Duodenal mucosa (tissue), 2 donors: ENCODE measurements around the gene VPS37C.

Experiments
- H3K27ac ChIP-seq: one replicate; pipeline ENCODE4 v1.7.0; 2013; ENCODE audit warnings: low read depth, low read length
- H3K27me3 ChIP-seq, 2 donors: one replicate each; pipeline ENCODE4 v1.7.0; 2013; ENCODE audit warnings: low read length in 2 of 2, control low read depth in 1 of 2; ENCODE audit not compliant: insufficient read depth in 2 of 2, control insufficient read depth in 1 of 2
- H3K36me3 ChIP-seq, 2 donors: one replicate each; pipeline ENCODE4 v1.7.0; 2013; ENCODE audit warnings: low read length in 2 of 2, control low read depth in 1 of 2; ENCODE audit not compliant: insufficient read depth in 2 of 2, control insufficient read depth in 1 of 2
- H3K4me1 ChIP-seq, 2 donors: one replicate each; pipeline ENCODE4 v1.7.0; 2013; ENCODE audit warnings: low read length in 2 of 2, control low read depth in 1 of 2; ENCODE audit not compliant: insufficient read depth in 2 of 2, control insufficient read depth in 1 of 2
- H3K4me3 ChIP-seq, 2 donors: one replicate each; pipeline ENCODE4 v1.7.0; 2013; ENCODE audit warnings: low read length in 2 of 2, low read depth in 1 of 2
- H3K9ac ChIP-seq, 2 donors: one replicate each; pipeline ENCODE4 v1.7.0; 2013; ENCODE audit warnings: low read length in 2 of 2, low read depth in 1 of 2
- H3K9me3 ChIP-seq, 2 donors: one replicate each; pipeline ENCODE4 v1.7.0; 2013; ENCODE audit warnings: low read length in 2 of 2, control low read depth in 1 of 2; ENCODE audit not compliant: control insufficient read depth in 1 of 2

The VPS37C gene

GRCh38 chr11:61113201-61113600 is 48.0 kb downstream of the VPS37C start:
- no peak overlapping the region for H3K27ac ChIP-seq

GRCh38 chr11:61112575-61112974 is 48.7 kb downstream of the VPS37C start:
- Histone ChIP-seq H3K27me3 (no peaks in the 10 kb centered on the region), H3K4me1 (peaks cover 0 to 6% of the 10 kb centered on the region in 2 donors), H3K4me3 (no peak overlapping the region), H3K9me3 (no peaks in the 10 kb centered on the region), H3K36me3 (no peaks in the 10 kb centered on the region), H3K27ac (no peak overlapping the region), H3K9ac (no peak overlapping the region)

More at GRCh38 chr11:61113201-61113600, 48.0 kb downstream of the VPS37C start:
- Histone ChIP-seq H3K4me3 (no peak overlapping the region), H3K9ac (no peak overlapping the region), H3K9me3 (no peaks in the 10 kb centered on the region), H3K27me3 (no peaks in the 10 kb centered on the region), H3K36me3 (no peaks in the 10 kb centered on the region), H3K4me1 (peaks cover 0 to 6% of the 10 kb centered on the region in 2 donors)

DNA sequence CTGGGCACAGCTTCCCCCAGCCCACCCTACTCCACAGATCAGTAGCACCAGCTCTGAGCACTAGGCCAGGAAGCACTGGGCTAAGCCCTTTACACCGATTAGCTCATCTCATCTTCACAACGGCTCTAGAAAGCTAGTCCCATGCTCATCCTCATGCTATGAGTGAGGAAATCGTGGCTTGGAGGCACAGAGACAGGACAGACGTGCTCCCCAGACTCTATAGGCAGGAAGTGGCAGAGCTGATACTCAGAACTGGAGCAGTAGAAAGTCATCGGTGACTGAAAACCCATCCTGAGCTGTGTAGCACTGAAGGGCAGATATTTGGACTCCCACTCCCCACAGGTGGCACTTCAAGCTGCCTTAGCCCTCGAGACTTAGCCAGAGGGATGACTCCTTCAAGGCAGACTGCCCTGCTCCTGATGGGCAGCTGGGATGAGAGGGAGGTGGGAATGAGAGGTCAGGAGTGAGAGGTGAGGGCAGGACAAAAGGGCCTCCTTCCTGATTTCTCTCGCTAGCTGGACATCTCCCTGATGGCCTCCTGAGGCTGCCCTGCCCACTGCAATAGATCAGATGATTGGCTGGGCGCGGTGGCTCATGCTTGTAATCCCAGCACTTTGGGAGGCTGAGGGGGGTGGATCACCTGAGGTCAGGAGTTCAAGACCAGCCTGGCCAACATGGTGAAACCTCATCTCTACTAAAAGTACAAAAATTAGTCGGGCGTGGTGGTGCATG is 49.3 kb downstream of the VPS37C start:
- no peak overlapping the region for H3K4me3 ChIP-seq
- H3K9ac ChIP-seq: no peak overlapping the region
- H3K4me1 ChIP-seq: peaks cover 0 to 6% of the 10 kb centered on the region in 2 donors
- H3K27ac ChIP-seq: no peak overlapping the region
- no peaks in the 10 kb centered on the region for H3K27me3 ChIP-seq
- no peaks in the 10 kb centered on the region for H3K9me3 ChIP-seq
- no peaks in the 10 kb centered on the region for H3K36me3 ChIP-seq

- Histone ChIP-seq H3K4me1 (peaks cover 0 to 6% of the 10 kb centered on the region in 2 donors), H3K9me3 (no peaks in the 10 kb centered on the region), H3K36me3 (no peaks in the 10 kb centered on the region), H3K9ac (no peak overlapping the region), H3K27me3 (no peaks in the 10 kb centered on the region), H3K4me3 (no peak overlapping the region), H3K27ac (no peak overlapping the region)
These were observed 50.2 kb downstream of the VPS37C start for GRCh38 chr11:61111050-61111435.

- Histone ChIP-seq H3K27me3 (no peaks in the 10 kb centered on the region), H3K27ac (no peak overlapping the region), H3K36me3 (no peaks in the 10 kb centered on the region), H3K9ac (no peak overlapping the region), H3K4me3 (no peak overlapping the region), H3K9me3 (no peaks in the 10 kb centered on the region), H3K4me1 (peaks cover 0 to 6% of the 10 kb centered on the region in 2 donors)
These were observed 50.8 kb downstream of the VPS37C start for GRCh38 chr11:61110255-61111049.

GRCh38 chr11:61109671-61110070 is 51.6 kb downstream of the VPS37C start:
- no peak overlapping the region for H3K9ac ChIP-seq
- H3K4me3 ChIP-seq: no peak overlapping the region
- no peaks in the 10 kb centered on the region for H3K27me3 ChIP-seq
- peaks cover 0 to 6% of the 10 kb centered on the region in 2 donors for H3K4me1 ChIP-seq
- no peaks in the 10 kb centered on the region for H3K9me3 ChIP-seq
- H3K27ac ChIP-seq: no peak overlapping the region
- no peaks in the 10 kb centered on the region for H3K36me3 ChIP-seq

DNA sequence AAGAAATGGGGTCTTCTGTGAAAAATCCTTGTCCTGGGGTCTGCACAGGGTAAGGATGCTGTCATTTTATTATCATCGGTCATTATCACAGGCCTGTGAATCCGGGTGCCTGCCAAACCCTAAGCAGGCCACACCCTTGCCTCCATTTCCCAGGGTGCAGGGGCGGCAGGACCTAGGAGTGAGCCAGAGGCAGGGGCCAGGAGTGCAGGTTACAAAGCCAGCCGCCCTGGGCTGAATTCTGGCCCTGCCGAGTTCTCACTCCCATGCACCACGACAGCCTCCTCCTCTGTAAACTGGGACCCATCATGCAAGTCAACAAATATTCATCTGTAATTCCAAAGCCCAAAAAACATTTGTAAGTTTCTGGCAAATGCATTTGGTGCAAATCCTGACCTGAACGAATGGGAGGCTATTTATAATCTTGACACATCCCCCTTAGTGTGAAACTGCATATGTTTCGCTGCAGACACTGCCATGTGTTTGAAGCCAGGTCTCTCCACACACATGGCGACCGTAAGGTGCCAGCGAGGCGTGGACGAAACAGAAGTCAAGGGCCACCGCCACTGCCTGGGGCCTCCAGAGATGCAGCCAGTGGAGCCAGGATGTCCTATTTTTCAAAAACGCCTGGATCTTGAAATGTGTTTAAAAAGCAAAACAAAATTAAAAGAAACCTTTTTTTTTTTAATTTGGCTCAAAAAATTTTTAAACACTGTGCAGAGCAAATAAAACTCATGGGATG is 52.2 kb downstream of the VPS37C start:
- Histone ChIP-seq H3K27me3 (no peaks in the 10 kb centered on the region), H3K27ac (no peak overlapping the region), H3K4me3 (no peak overlapping the region), H3K4me1 (peaks cover 0 to 6% of the 10 kb centered on the region in 2 donors), H3K9me3 (no peaks in the 10 kb centered on the region), H3K9ac (no peak overlapping the region), H3K36me3 (no peaks in the 10 kb centered on the region)

DNA sequence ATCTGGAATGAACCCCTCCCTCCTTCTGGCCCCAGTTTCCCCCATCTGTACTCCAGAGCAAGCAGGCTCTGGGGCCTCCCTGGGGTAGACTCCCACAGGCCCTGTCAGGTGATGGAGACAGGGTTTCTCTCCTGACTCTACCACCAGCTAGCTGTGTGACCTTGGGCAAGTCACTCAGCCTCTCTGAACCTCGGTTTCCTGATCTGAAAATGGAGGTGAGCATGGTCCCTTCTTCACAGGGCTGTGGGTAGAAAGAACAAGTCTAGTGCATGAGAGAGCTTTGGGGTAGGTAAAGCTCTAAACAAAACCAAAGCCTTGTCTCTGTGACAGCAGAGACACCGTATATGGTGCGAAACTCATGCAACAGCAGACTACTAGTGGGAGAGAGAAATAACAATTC is 53.3 kb downstream of the VPS37C start:
- no peak overlapping the region for H3K9ac ChIP-seq
- no peak overlapping the region for H3K27ac ChIP-seq
- no peaks in the 10 kb centered on the region for H3K27me3 ChIP-seq
- H3K4me3 ChIP-seq: no peak overlapping the region
- no peaks in the 10 kb centered on the region for H3K36me3 ChIP-seq
- H3K4me1 ChIP-seq: peaks cover 0 to 6% of the 10 kb centered on the region in 2 donors
- no peaks in the 10 kb centered on the region for H3K9me3 ChIP-seq

DNA sequence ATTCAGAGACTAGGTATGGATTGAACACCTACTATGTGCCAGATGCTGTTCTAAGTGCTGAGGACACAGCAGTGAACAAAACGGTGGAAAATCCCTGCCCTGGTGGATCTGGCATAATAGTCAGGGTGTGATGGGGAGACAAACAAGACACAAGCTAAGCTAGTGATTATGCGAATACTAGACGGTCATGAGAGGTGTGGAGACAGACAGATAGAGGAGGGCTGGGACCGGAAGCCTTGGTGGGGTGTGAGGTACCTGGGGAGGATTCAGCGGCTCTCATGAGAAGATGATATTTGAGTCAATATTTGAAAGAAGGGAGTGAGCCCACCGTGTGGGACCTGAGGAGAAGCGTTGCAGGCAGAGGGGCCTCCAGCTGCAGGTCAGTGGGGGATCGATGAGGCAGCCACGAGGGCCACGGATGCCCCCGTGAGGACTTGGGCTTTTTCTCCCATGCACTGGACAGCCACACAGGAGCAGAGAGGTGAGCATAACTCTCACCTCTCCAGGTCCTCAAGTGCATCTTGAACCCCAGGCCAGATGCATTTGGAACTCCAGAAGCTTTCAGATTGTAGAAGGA is 54.2 kb downstream of the VPS37C start:
- H3K4me1 ChIP-seq: peaks cover 0 to 6% of the 10 kb centered on the region in 2 donors
- no peaks in the 10 kb centered on the region for H3K36me3 ChIP-seq
- H3K27ac ChIP-seq: no peak overlapping the region
- H3K9ac ChIP-seq: no peak overlapping the region
- no peak overlapping the region for H3K4me3 ChIP-seq
- no peaks in the 10 kb centered on the region for H3K27me3 ChIP-seq
- no peaks in the 10 kb centered on the region for H3K9me3 ChIP-seq
